NCI-H1436 treated with DMSO at 0.1 percent for 48 hours (cell line): ENCODE results near the gene PYGB.
"Not testable (repeated sequence)": the region's sequence is repeated elsewhere in the genome, so short reads cannot be mapped to it uniquely, and the experiment has no call there.

Experiments
- DNase-seq: peaks from one replicate; lab custom pipeline; 2025; lab: John Stamatoyannopoulos, UW

Gene PYGB

GRCh38 chr20:25249198-25249931 lies 1.5 kb downstream of the PYGB start:
- DNase-seq = no peak

GRCh38 chr20:25250508-25250907 lies 2.6 kb downstream of the PYGB start:
- DNase-seq = no peak

- no peak for DNase-seq
These were observed 3.1 kb downstream of the PYGB start for GRCh38 chr20:25251019-25251418.

- no peak for DNase-seq
These were observed 3.7 kb downstream of the PYGB start for GRCh38 chr20:25251558-25251957.

GRCh38 chr20:25252230-25252651 lies 4.4 kb downstream of the PYGB start:
- DNase-seq = no peak

- DNase-seq = no peak
These were observed 5.0 kb downstream of the PYGB start for GRCh38 chr20:25252686-25253421.

GRCh38 chr20:25253606-25254275 lies 5.9 kb downstream of the PYGB start:
- no peak for DNase-seq

- DNase-seq = no peak
These were observed 6.7 kb downstream of the PYGB start for GRCh38 chr20:25254571-25254970.

- DNase-seq = no peak
These were observed 7.2 kb downstream of the PYGB start for GRCh38 chr20:25254986-25255680.

GRCh38 chr20:25256226-25256859 lies 8.5 kb downstream of the PYGB start:
- DNase-seq = no peak

- no peak for DNase-seq
These were observed 9.2 kb downstream of the PYGB start for GRCh38 chr20:25257130-25257529.

- no peak for DNase-seq
These were observed 10.0 kb downstream of the PYGB start for GRCh38 chr20:25257756-25258475.

GRCh38 chr20:25258476-25258805 lies 10.6 kb downstream of the PYGB start:
- no peak for DNase-seq

GRCh38 chr20:25258828-25259227 lies 10.9 kb downstream of the PYGB start:
- no peak for DNase-seq

- DNase-seq = no peak
These were observed 11.5 kb downstream of the PYGB start for GRCh38 chr20:25259358-25259757.

GRCh38 chr20:25259788-25260254 lies 11.9 kb downstream of the PYGB start:
- DNase-seq = no peak

- not testable (repeated sequence) for DNase-seq
These were observed 13.0 kb downstream of the PYGB start for GRCh38 chr20:25260770-25261437.

- no peak for DNase-seq
These were observed 21.4 kb downstream of the PYGB start for GRCh38 chr20:25269057-25269832.

GRCh38 chr20:25269833-25270170 lies 21.9 kb downstream of the PYGB start:
- DNase-seq = no peak

- DNase-seq = no peak
These were observed 23.0 kb downstream of the PYGB start for GRCh38 chr20:25270829-25271251.
